ENCODE measurements around the gene CBLN1.

CBLN1 gene

DNA sequence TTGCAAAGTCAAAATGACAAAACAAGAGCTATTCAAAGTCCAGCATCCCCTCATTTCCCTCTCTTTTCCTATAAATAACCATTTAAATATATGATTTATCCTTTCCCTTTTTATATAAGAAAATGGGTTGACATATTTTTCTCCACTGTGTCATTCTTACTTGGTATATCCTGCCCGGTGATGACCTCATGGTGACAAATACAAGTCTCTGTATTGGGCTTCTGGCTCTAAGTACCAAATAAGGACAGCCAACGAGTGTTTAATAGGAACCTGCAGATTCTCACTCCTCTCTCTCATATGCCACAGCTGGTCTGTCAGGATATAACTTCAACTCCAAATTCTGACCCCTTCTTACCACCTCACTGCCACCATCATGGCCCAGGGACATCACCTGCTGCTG, 25.5 kb upstream of the CBLN1 start:
- Histone ChIP-seq H3K4me1 (ENCODE audit: control insufficient read depth in 2 of 2, insufficient read depth in 1 of 2, low read depth in 1 of 2, low read length in 2 of 2) (no peaks in the 10 kb centered on the region), H2BK120ac (ENCODE audit: low read depth, low read length) (no peak overlapping the region), H3K23ac (ENCODE audit: low read depth, low read length, poor library complexity) (no peak overlapping the region), H3K4me3 (ENCODE audit: low read length in 2 of 2) (peak overlapping the region in 1 of 2 donors; percentile 60), H3K9ac (ENCODE audit: low read depth, low read length, poor library complexity) (no peak overlapping the region), H3K36me3 (replicated peaks in 1 of 2; ENCODE audit: control insufficient read depth in 2 of 2, insufficient read depth in 2 of 2, low read length in 2 of 2) (peaks cover 0 to 2% of the 10 kb centered on the region in 2 donors), H3K14ac (ENCODE audit: low read length) (no peak overlapping the region), H2BK15ac (ENCODE audit: low read length) (no peak overlapping the region), H2BK5ac (ENCODE audit: low read length) (no peak overlapping the region), H2AK5ac (ENCODE audit: low read depth, low read length) (no peak overlapping the region), H3K9me3 (replicated peaks in 1 of 2; ENCODE audit: control insufficient read depth in 2 of 2, insufficient read depth in 1 of 2, low read depth in 1 of 2, low read length in 2 of 2) (no peaks in the 10 kb centered on the region), H3K79me1 (ENCODE audit: low read depth, low read length) (no peaks in the 10 kb centered on the region), H2AFZ (ENCODE audit: low read length) (no peak overlapping the region), H4K8ac (ENCODE audit: low read depth, low read length) (no peak overlapping the region), H4K91ac (ENCODE audit: low read depth, low read length, poor library complexity) (no peak overlapping the region), H3K27me3 (ENCODE audit: control insufficient read depth in 3 of 3, insufficient read depth in 3 of 3, low read depth in 1 of 3, low read length in 3 of 3) (no peaks in the 10 kb centered on the region), H3K4me2 (ENCODE audit: insufficient read depth, low read length, poor library complexity, severe bottlenecking) (no peak overlapping the region), H2BK12ac (ENCODE audit: low read length) (no peak overlapping the region), H3K4ac (ENCODE audit: low read length) (no peak overlapping the region), H3K27ac (replicated peaks; ENCODE audit: low read length) (no peak overlapping the region), H3K18ac (ENCODE audit: low read length) (no peak overlapping the region)
- WGBS, 2 donors (ENCODE audit: extremely low coverage in 2 of 2, insufficient read length in 2 of 2, insufficient replicate concordance in 1 of 2) = no CpG with 5 or more reads among the region's 2 CpGs
- no peak for DNase-seq (ENCODE audit: low spot score)

DNA sequence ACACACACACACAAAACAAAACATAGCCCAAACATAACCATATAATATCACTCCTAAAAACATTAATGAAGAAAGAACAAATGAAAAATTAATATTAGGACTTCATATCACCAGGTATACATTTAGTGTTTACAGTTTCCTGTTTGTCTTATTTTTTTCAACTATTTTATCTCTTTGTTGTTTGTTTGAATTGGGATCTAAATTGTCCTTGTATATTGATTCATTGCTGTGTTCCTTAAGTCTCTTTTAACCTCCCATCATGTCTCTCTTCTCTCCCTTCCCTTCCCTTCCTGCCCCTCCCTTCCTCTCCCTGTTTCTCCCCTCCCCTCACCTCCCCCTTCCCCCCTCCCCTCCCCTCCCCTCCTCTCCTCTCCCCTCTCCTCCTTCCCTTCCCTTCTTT, 23.8 kb upstream of the CBLN1 start:
- no peak overlapping the region for H4K8ac ChIP-seq (ENCODE audit: low read depth, low read length)
- no peak overlapping the region for H2AK5ac ChIP-seq (ENCODE audit: low read depth, low read length)
- no peak overlapping the region for H2BK12ac ChIP-seq (ENCODE audit: low read length)
- no peak overlapping the region for H4K91ac ChIP-seq (ENCODE audit: low read depth, low read length, poor library complexity)
- no peak overlapping the region for H3K18ac ChIP-seq (ENCODE audit: low read length)
- H3K4ac ChIP-seq (ENCODE audit: low read length) = no peak overlapping the region
- no peak overlapping the region for H3K23ac ChIP-seq (ENCODE audit: low read depth, low read length, poor library complexity)
- H3K9ac ChIP-seq (ENCODE audit: low read depth, low read length, poor library complexity) = no peak overlapping the region
- H3K4me2 ChIP-seq (ENCODE audit: insufficient read depth, low read length, poor library complexity, severe bottlenecking) = no peak overlapping the region
- no peaks in the 10 kb centered on the region for H3K27me3 ChIP-seq (ENCODE audit: control insufficient read depth in 3 of 3, insufficient read depth in 3 of 3, low read depth in 1 of 3, low read length in 3 of 3)
- no peaks in the 10 kb centered on the region for H3K79me1 ChIP-seq (ENCODE audit: low read depth, low read length)
- no peak overlapping the region for H2BK15ac ChIP-seq (ENCODE audit: low read length)
- H3K27ac ChIP-seq (replicated peaks; ENCODE audit: low read length) = no peak overlapping the region
- H3K36me3 ChIP-seq (replicated peaks in 1 of 2; ENCODE audit: control insufficient read depth in 2 of 2, insufficient read depth in 2 of 2, low read length in 2 of 2) = peaks cover 0 to 2% of the 10 kb centered on the region in 2 donors
- no peaks in the 10 kb centered on the region for H3K9me3 ChIP-seq (replicated peaks in 1 of 2; ENCODE audit: control insufficient read depth in 2 of 2, insufficient read depth in 1 of 2, low read depth in 1 of 2, low read length in 2 of 2)
- H3K4me3 ChIP-seq (ENCODE audit: low read length in 2 of 2) = no peak overlapping the region
- no peak overlapping the region for H2BK5ac ChIP-seq (ENCODE audit: low read length)
- no peak overlapping the region for H2AFZ ChIP-seq (ENCODE audit: low read length)
- H3K4me1 ChIP-seq (ENCODE audit: control insufficient read depth in 2 of 2, insufficient read depth in 1 of 2, low read depth in 1 of 2, low read length in 2 of 2) = no peaks in the 10 kb centered on the region
- H3K14ac ChIP-seq (ENCODE audit: low read length) = no peak overlapping the region
- no peak for DNase-seq (ENCODE audit: low spot score)
- H2BK120ac ChIP-seq (ENCODE audit: low read depth, low read length) = no peak overlapping the region

DNA sequence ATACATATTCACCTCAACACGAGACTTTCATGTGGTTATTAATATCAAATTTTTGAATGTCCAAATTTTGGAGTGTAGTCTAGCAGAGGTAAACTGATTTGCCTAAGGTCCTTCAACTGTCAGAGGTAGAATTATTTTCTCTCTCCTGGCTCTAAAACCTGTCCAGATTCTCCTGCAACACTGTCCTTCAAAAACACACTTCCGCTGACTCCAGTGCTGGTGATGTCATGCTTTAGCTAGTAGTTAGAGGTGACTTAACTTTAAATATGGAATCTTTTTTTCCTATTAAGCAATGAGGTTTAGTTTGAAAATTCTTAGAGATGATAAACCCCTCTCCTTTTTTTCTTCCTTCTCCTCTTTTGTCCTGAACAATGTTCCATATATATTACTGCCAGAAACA, 10.8 kb upstream of the CBLN1 start:
- H3K4me3 ChIP-seq (ENCODE audit: low read length in 2 of 2) = no peak overlapping the region
- no peak overlapping the region for H3K23ac ChIP-seq (ENCODE audit: low read depth, low read length, poor library complexity)
- no peaks in the 10 kb centered on the region for H3K36me3 ChIP-seq (replicated peaks in 1 of 2; ENCODE audit: control insufficient read depth in 2 of 2, insufficient read depth in 2 of 2, low read length in 2 of 2)
- H3K9ac ChIP-seq (ENCODE audit: low read depth, low read length, poor library complexity) = no peak overlapping the region
- H3K27ac ChIP-seq (replicated peaks; ENCODE audit: low read length) = no peak overlapping the region
- no peak overlapping the region for H4K8ac ChIP-seq (ENCODE audit: low read depth, low read length)
- H2AFZ ChIP-seq (ENCODE audit: low read length) = no peak overlapping the region
- no peaks in the 10 kb centered on the region for H3K79me1 ChIP-seq (ENCODE audit: low read depth, low read length)
- H2BK15ac ChIP-seq (ENCODE audit: low read length) = no peak overlapping the region
- H3K4me2 ChIP-seq (ENCODE audit: insufficient read depth, low read length, poor library complexity, severe bottlenecking) = no peak overlapping the region
- no peak overlapping the region for H2BK12ac ChIP-seq (ENCODE audit: low read length)
- no peak overlapping the region for H2AK5ac ChIP-seq (ENCODE audit: low read depth, low read length)
- H2BK120ac ChIP-seq (ENCODE audit: low read depth, low read length) = no peak overlapping the region
- no peaks in the 10 kb centered on the region for H3K4me1 ChIP-seq (ENCODE audit: control insufficient read depth in 2 of 2, insufficient read depth in 1 of 2, low read depth in 1 of 2, low read length in 2 of 2)
- no peak overlapping the region for H2BK5ac ChIP-seq (ENCODE audit: low read length)
- WGBS, 2 donors (ENCODE audit: extremely low coverage in 2 of 2, insufficient read length in 2 of 2, insufficient replicate concordance in 1 of 2) = no CpG with 5 or more reads among the region's 2 CpGs
- H3K14ac ChIP-seq (ENCODE audit: low read length) = no peak overlapping the region
- no peak overlapping the region for H4K91ac ChIP-seq (ENCODE audit: low read depth, low read length, poor library complexity)
- no peak overlapping the region for H3K18ac ChIP-seq (ENCODE audit: low read length)
- no peaks in the 10 kb centered on the region for H3K9me3 ChIP-seq (replicated peaks in 1 of 2; ENCODE audit: control insufficient read depth in 2 of 2, insufficient read depth in 1 of 2, low read depth in 1 of 2, low read length in 2 of 2)
- H3K27me3 ChIP-seq (ENCODE audit: control insufficient read depth in 3 of 3, insufficient read depth in 3 of 3, low read depth in 1 of 3, low read length in 3 of 3) = peaks cover 0 to 14% (median 2%) of the 10 kb centered on the region in 3 experiments
- no peak overlapping the region for H3K4ac ChIP-seq (ENCODE audit: low read length)
- no peak for DNase-seq (ENCODE audit: low spot score)

DNA sequence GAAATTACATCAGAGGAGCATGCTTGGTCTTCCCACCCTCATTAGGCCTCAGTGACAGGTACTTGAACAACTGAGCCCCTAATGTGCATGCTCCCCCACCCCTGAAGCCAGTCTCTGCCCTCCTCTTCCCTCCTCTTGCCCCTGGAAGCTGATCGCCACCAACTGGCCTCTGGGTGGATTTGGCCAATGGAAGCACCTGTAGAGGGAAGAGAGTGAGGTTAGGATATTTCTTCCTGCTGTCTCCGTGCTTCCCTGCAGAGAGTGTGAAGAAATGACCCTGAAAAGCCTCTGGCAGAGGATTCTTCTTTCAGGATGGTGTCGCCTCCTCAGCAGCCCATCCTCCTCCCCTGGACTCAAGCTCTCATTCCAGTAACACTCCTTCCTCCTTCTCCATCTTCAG, 5.9 kb upstream of the CBLN1 start:
- Histone ChIP-seq H2BK12ac (ENCODE audit: low read length) (no peak overlapping the region), H3K4me2 (ENCODE audit: insufficient read depth, low read length, poor library complexity, severe bottlenecking) (no peak overlapping the region), H2BK120ac (ENCODE audit: low read depth, low read length) (no peak overlapping the region), H4K91ac (ENCODE audit: low read depth, low read length, poor library complexity) (no peak overlapping the region), H4K8ac (ENCODE audit: low read depth, low read length) (no peak overlapping the region), H2BK5ac (ENCODE audit: low read length) (no peak overlapping the region), H2AK5ac (ENCODE audit: low read depth, low read length) (no peak overlapping the region), H3K27ac (replicated peaks; ENCODE audit: low read length) (no peak overlapping the region), H3K18ac (ENCODE audit: low read length) (no peak overlapping the region), H2BK15ac (ENCODE audit: low read length) (no peak overlapping the region), H3K9ac (ENCODE audit: low read depth, low read length, poor library complexity) (no peak overlapping the region), H3K4me3 (ENCODE audit: low read length in 2 of 2) (no peak overlapping the region), H3K14ac (ENCODE audit: low read length) (no peak overlapping the region), H3K23ac (ENCODE audit: low read depth, low read length, poor library complexity) (no peak overlapping the region), H3K4me1 (ENCODE audit: control insufficient read depth in 2 of 2, insufficient read depth in 1 of 2, low read depth in 1 of 2, low read length in 2 of 2) (peaks cover 3 to 4% of the 10 kb centered on the region in 2 donors), H3K27me3 (ENCODE audit: control insufficient read depth in 3 of 3, insufficient read depth in 3 of 3, low read depth in 1 of 3, low read length in 3 of 3) (peaks cover 13 to 63% (median 28%) of the 10 kb centered on the region in 3 experiments), H3K4ac (ENCODE audit: low read length) (no peak overlapping the region), H3K79me1 (ENCODE audit: low read depth, low read length) (no peaks in the 10 kb centered on the region), H3K9me3 (replicated peaks in 1 of 2; ENCODE audit: control insufficient read depth in 2 of 2, insufficient read depth in 1 of 2, low read depth in 1 of 2, low read length in 2 of 2) (no peaks in the 10 kb centered on the region), H2AFZ (ENCODE audit: low read length) (no peak overlapping the region), H3K36me3 (replicated peaks in 1 of 2; ENCODE audit: control insufficient read depth in 2 of 2, insufficient read depth in 2 of 2, low read length in 2 of 2) (no peaks in the 10 kb centered on the region)
- DNase-seq (ENCODE audit: low spot score) = no peak
- no CpG with 5 or more reads among the region's 3 CpGs for WGBS, 2 donors (ENCODE audit: extremely low coverage in 2 of 2, insufficient read length in 2 of 2, insufficient replicate concordance in 1 of 2)

Data from neuronal stem cell (in vitro differentiated cells).